Neural crest cell (in vitro differentiated cells): ENCODE results near the gene ST8SIA1. TPM values are rescaled to one million over a fixed set of nuclear protein-coding genes. Genes with fewer than 3 reads are reported as not detected.
A peak's percentile ranks its signal among the peaks of the same experiment; 100 is the strongest.

Source experiments
- DNase-seq: peaks from one replicate; pipeline ENCODE4 v3.0.0; 2021; ENCODE audit warnings: low read depth, mixed read lengths, low spot score
- H3K27ac Mint-ChIP-seq: one replicate; pipeline ENCODE4 v1.8.0; 2021; ENCODE audit warnings: mild to moderate bottlenecking, mixed read lengths; ENCODE audit not compliant: unreplicated experiment
- H3K27me3 Mint-ChIP-seq: 2 replicates; pipeline ENCODE4 v1.8.0; 2021; ENCODE audit warnings: low read depth, mild to moderate bottlenecking, mixed read lengths
- H3K36me3 Mint-ChIP-seq: 2 replicates; pipeline ENCODE4 v1.8.0; 2021; ENCODE audit warnings: low read depth, mild to moderate bottlenecking, mixed read lengths
- H3K4me1 Mint-ChIP-seq: 2 replicates; pipeline ENCODE4 v1.8.0; 2021; ENCODE audit warnings: mixed read lengths
- H3K4me3 Mint-ChIP-seq: one replicate; pipeline ENCODE4 v1.8.0; 2021; ENCODE audit warnings: mild to moderate bottlenecking, mixed read lengths
- H3K9me3 Mint-ChIP-seq: 2 replicates; pipeline ENCODE4 v1.8.0; 2021; ENCODE audit warnings: mixed read lengths
- CTCF ChIP-seq: fragments of 200-600 bp; sonication (generic); conservative IDR thresholded peaks from 2 replicates; pipeline ENCODE4 v1.5.0; 2021; ENCODE audit warnings: antibody characterized with exemption, mild to moderate bottlenecking
- total RNA-seq: library from RNA; stranded (reverse); gene quantifications from 2 replicates; pipeline ENCODE4 v1.2.1, GENCODE V29; 2021

The ST8SIA1 gene
- total RNA-seq, 1 donor from 2014 or later: 62.7 TPM

GRCh38 chr12:22340143-22340542 is 5.6 kb upstream of the ST8SIA1 start:
- H3K36me3 Mint-ChIP-seq: peaks cover 11% of the 10 kb centered on the region
- TF ChIP-seq CTCF: no peak
- H3K4me1 Mint-ChIP-seq: peaks cover 10% of the 10 kb centered on the region
- no peak for DNase-seq
- no peak overlapping the region for H3K4me3 Mint-ChIP-seq
- peaks cover 10% of the 10 kb centered on the region for H3K9me3 Mint-ChIP-seq
- no peak overlapping the region for H3K27ac Mint-ChIP-seq
- H3K27me3 Mint-ChIP-seq: no peaks in the 10 kb centered on the region

- Mint-ChIP-seq H3K36me3 (peaks cover 11% of the 10 kb centered on the region), H3K4me1 (peaks cover 10% of the 10 kb centered on the region), H3K4me3 (no peak overlapping the region), H3K9me3 (peaks cover 10% of the 10 kb centered on the region), H3K27me3 (no peaks in the 10 kb centered on the region), H3K27ac (no peak overlapping the region)
- no peak for DNase-seq
- TF ChIP-seq CTCF: no peak
Measured at GRCh38 chr12:22339691-22340090, 5.2 kb upstream of the ST8SIA1 start.

- H3K9me3 Mint-ChIP-seq: peaks cover 3% of the 10 kb centered on the region
- no peaks in the 10 kb centered on the region for H3K27me3 Mint-ChIP-seq
- peaks cover 2% of the 10 kb centered on the region for H3K36me3 Mint-ChIP-seq
Measured at GRCh38 chr12:22335794-22336166, 1.3 kb upstream of the ST8SIA1 start.

GRCh38 chr12:22333713-22334409 is 646 bp downstream of the ST8SIA1 start:
- peak overlapping the region; percentile 97 for H3K4me3 Mint-ChIP-seq
- H3K4me1 Mint-ChIP-seq: peaks cover 56% of the 10 kb centered on the region
- TF ChIP-seq CTCF: no peak
- H3K27ac Mint-ChIP-seq: peak overlapping the region; percentile 84
- H3K9me3 Mint-ChIP-seq: no peaks in the 10 kb centered on the region
- no peaks in the 10 kb centered on the region for H3K27me3 Mint-ChIP-seq
- peak; percentile 6 for DNase-seq
- no peaks in the 10 kb centered on the region for H3K36me3 Mint-ChIP-seq

More at GRCh38 chr12:22335794-22336166, 1.3 kb upstream of the ST8SIA1 start:
- TF ChIP-seq CTCF: peak; percentile 41
- DNase-seq: no peak
- Mint-ChIP-seq H3K4me1 (peaks cover 39% of the 10 kb centered on the region), H3K27ac (peak overlapping the region; percentile 93), H3K4me3 (peak overlapping the region; percentile 97)

- H3K27ac Mint-ChIP-seq: peak overlapping the region; percentile 84
Measured at GRCh38 chr12:22333186-22333712, 1.3 kb downstream of the ST8SIA1 start.

More at GRCh38 chr12:22333186-22333712, 1.3 kb downstream of the ST8SIA1 start:
- DNase-seq: no peak
- TF ChIP-seq CTCF: no peak
- H3K9me3 Mint-ChIP-seq: no peaks in the 10 kb centered on the region
- H3K27me3 Mint-ChIP-seq: no peaks in the 10 kb centered on the region
- H3K4me3 Mint-ChIP-seq: peak overlapping the region; percentile 97
- H3K36me3 Mint-ChIP-seq: no peaks in the 10 kb centered on the region
- peaks cover 62% of the 10 kb centered on the region for H3K4me1 Mint-ChIP-seq
